Measurements from ENCODE around the gene SLC16A8. TPM values are rescaled to one million over a fixed set of nuclear protein-coding genes. Genes with fewer than 3 reads are reported as not detected.
A peak's percentile ranks its signal among the peaks of the same experiment; 100 is the strongest.

Gene SLC16A8
- total and polyA plus RNA-seq, 2 of the 13 experiments (the other 11 are each of a cell fraction or from before 2014, with no cell fraction given), result not detected

DNA sequence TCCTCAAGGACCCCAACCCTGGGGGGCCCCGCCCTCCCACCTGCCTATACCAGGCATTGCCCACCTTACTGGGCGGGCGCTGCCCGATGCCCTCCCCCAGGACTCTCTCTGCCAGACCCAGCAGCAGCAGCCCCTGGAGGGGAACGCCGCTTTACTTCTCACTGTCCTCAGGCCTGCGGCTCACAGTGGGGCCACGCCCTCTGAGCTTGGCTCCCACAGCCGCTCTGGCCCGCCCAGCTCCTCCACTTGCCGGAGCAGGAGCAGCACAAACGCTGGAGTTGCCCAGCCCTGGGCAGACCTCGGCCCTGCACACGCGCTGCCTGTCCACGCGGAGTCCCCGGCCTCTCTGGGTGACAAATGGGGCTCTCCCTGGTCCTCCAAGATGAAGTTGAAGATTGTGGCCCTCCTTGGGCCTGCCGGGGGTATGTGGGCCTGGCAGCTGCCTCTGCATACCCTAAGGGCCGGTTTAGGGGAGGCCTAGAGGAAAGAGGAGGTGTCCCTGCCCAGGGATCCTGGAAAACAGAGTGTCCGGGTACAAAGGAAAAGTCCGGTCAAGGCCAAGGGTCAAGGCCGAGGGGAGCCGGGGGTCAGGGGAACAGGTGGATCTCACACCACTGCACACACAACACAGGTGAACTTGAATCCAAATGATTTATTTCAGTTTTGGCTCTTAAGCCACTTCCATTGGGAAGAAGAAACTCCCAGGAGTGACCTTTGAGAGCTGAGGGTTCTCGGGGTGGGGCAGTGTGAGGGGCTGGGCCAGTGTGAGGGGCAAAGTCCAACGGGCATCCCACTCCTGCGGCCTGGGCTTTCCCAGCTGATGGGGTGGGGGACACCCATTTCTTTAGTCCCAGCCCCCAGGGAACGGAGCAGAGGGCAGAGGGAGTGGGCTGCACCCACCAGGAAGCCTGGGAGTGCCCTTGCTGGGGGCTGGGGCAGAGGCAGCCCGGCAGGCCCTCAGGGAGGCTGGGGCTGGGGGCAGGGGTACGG is 27.2 kb upstream of the SLC16A8 start (continued):
- TF ChIP-seq, protein P1, sequence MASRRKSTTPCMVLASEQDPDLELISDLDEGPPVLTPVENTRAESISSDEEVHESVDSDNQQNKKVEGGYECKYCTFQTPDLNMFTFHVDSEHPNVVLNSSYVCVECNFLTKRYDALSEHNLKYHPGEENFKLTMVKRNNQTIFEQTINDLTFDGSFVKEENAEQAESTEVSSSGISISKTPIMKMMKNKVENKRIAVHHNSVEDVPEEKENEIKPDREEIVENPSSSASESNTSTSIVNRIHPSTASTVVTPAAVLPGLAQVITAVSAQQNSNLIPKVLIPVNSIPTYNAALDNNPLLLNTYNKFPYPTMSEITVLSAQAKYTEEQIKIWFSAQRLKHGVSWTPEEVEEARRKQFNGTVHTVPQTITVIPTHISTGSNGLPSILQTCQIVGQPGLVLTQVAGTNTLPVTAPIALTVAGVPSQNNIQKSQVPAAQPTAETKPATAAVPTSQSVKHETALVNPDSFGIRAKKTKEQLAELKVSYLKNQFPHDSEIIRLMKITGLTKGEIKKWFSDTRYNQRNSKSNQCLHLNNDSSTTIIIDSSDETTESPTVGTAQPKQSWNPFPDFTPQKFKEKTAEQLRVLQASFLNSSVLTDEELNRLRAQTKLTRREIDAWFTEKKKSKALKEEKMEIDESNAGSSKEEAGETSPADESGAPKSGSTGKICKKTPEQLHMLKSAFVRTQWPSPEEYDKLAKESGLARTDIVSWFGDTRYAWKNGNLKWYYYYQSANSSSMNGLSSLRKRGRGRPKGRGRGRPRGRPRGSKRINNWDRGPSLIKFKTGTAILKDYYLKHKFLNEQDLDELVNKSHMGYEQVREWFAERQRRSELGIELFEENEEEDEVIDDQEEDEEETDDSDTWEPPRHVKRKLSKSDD (CRISPR knock-in tag; IDR thresholded peaks at IDR 0.05; ENCODE audit: low read depth), result 0 out of 2 replicates have a peak, but pooled peaks have one; percentile 13
- no peak for TF ChIP-seq ISX (CRISPR knock-in tag; conservative IDR thresholded peaks at IDR 0.05)
- TF ChIP-seq, protein P2, sequence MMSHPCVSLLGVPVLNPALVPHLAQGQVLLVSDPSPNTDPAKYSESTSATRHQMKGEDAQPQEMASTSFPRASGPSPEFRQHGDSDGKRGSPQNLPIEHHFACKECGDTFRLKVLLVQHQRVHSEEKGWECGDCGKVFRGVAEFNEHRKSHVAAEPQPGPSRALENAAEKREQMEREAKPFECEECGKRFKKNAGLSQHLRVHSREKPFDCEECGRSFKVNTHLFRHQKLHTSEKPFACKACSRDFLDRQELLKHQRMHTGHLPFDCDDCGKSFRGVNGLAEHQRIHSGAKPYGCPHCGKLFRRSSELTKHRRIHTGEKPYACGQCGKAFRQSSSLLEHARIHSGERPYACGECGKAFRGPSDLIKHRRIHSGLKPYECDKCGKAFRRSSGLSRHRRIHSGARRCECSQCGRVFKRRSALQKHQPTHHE (CRISPR knock-in tag; IDR thresholded peaks at IDR 0.05; ENCODE audit: borderline replicate concordance), result no peak
- TF ChIP-seq, protein P3, sequence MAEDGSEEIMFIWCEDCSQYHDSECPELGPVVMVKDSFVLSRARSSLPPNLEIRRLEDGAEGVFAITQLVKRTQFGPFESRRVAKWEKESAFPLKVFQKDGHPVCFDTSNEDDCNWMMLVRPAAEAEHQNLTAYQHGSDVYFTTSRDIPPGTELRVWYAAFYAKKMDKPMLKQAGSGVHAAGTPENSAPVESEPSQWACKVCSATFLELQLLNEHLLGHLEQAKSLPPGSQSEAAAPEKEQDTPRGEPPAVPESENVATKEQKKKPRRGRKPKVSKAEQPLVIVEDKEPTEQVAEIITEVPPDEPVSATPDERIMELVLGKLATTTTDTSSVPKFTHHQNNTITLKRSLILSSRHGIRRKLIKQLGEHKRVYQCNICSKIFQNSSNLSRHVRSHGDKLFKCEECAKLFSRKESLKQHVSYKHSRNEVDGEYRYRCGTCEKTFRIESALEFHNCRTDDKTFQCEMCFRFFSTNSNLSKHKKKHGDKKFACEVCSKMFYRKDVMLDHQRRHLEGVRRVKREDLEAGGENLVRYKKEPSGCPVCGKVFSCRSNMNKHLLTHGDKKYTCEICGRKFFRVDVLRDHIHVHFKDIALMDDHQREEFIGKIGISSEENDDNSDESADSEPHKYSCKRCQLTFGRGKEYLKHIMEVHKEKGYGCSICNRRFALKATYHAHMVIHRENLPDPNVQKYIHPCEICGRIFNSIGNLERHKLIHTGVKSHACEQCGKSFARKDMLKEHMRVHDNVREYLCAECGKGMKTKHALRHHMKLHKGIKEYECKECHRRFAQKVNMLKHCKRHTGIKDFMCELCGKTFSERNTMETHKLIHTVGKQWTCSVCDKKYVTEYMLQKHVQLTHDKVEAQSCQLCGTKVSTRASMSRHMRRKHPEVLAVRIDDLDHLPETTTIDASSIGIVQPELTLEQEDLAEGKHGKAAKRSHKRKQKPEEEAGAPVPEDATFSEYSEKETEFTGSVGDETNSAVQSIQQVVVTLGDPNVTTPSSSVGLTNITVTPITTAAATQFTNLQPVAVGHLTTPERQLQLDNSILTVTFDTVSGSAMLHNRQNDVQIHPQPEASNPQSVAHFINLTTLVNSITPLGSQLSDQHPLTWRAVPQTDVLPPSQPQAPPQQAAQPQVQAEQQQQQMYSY (CRISPR knock-in tag; IDR thresholded peaks at IDR 0.05), result no peak
- TF ChIP-seq ZMYM4 (CRISPR knock-in tag; IDR thresholded peaks at IDR 0.05), result peak; percentile 31; the same call in 1 of the 2 replicates
- TF ChIP-seq ZC3H13 (CRISPR knock-in tag; IDR thresholded peaks at IDR 0.05), result peak; percentile 32; the same call in 1 of the 2 replicates
- 0 out of 2 replicates have a peak, but pooled peaks have one; percentile 69 for TF ChIP-seq MTF2 (CRISPR knock-in tag; IDR thresholded peaks at IDR 0.05; ENCODE audit: borderline replicate concordance)
- TF ChIP-seq, protein P4, sequence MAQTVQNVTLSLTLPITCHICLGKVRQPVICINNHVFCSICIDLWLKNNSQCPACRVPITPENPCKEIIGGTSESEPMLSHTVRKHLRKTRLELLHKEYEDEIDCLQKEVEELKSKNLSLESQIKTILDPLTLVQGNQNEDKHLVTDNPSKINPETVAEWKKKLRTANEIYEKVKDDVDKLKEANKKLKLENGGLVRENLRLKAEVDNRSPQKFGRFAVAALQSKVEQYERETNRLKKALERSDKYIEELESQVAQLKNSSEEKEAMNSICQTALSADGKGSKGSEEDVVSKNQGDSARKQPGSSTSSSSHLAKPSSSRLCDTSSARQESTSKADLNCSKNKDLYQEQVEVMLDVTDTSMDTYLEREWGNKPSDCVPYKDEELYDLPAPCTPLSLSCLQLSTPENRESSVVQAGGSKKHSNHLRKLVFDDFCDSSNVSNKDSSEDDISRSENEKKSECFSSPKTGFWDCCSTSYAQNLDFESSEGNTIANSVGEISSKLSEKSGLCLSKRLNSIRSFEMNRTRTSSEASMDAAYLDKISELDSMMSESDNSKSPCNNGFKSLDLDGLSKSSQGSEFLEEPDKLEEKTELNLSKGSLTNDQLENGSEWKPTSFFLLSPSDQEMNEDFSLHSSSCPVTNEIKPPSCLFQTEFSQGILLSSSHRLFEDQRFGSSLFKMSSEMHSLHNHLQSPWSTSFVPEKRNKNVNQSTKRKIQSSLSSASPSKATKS (CRISPR knock-in tag; IDR thresholded peaks at IDR 0.05), result no peak
- TF ChIP-seq, protein P5, sequence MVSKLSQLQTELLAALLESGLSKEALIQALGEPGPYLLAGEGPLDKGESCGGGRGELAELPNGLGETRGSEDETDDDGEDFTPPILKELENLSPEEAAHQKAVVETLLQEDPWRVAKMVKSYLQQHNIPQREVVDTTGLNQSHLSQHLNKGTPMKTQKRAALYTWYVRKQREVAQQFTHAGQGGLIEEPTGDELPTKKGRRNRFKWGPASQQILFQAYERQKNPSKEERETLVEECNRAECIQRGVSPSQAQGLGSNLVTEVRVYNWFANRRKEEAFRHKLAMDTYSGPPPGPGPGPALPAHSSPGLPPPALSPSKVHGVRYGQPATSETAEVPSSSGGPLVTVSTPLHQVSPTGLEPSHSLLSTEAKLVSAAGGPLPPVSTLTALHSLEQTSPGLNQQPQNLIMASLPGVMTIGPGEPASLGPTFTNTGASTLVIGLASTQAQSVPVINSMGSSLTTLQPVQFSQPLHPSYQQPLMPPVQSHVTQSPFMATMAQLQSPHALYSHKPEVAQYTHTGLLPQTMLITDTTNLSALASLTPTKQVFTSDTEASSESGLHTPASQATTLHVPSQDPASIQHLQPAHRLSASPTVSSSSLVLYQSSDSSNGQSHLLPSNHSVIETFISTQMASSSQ (IDR thresholded peaks at IDR 0.05; ENCODE audit: low read depth), result no peak
- TF ChIP-seq, protein P5 (CRISPR knock-in tag; IDR thresholded peaks at IDR 0.05; ENCODE audit: borderline replicate concordance), result no peak; the same call in 1 of the 2 replicates
- 0 out of 2 replicates have a peak, but pooled peaks have one; percentile 71 for TF ChIP-seq AKAP8 (CRISPR knock-in tag; IDR thresholded peaks at IDR 0.05)
